K562 (cell line): Measurements from ENCODE around the gene SMG6. TPM values are rescaled to one million over a fixed set of nuclear protein-coding genes. Genes with fewer than 3 reads are reported as not detected.

ENCODE experiments used
- BRF1 ChIP-seq: IDR thresholded peaks from 3 replicates; pipeline ENCODE4 v1.6.1; 2011; ENCODE audit warnings: borderline replicate concordance, mild to moderate bottlenecking; ENCODE audit not compliant: insufficient read length; ENCODE audit errors: extremely low read depth
- CAMTA2 ChIP-seq: fragments of 250-450 bp; sonication (Bioruptor Pico); conservative IDR thresholded peaks from 2 replicates; pipeline ENCODE4 v1.5.1; 2022
- FOXK1 ChIP-seq: sonication (generic); formaldehyde crosslinking; IDR thresholded peaks from 2 replicates; pipeline ENCODE4 v1.8.0; 2022; ENCODE audit warnings: missing genetic modification reagents, mild to moderate bottlenecking, borderline replicate concordance
- MAX ChIP-seq: sonication (generic); formaldehyde crosslinking; IDR thresholded peaks from 2 replicates; pipeline ENCODE4 v1.9.0; 2022; ENCODE audit warnings: mild to moderate bottlenecking, missing genetic modification reagents
- MEIS2 ChIP-seq: fragments of 450-650 bp; IDR thresholded peaks from 2 replicates; pipeline ENCODE4 v1.6.1; 2014; ENCODE audit warnings: mild to moderate bottlenecking; ENCODE audit not compliant: partially characterized antibody
- MGA ChIP-seq: fragments of 450-650 bp; IDR thresholded peaks from 2 replicates; pipeline ENCODE4 v1.6.1; 2016; ENCODE audit warnings: mild to moderate bottlenecking, moderate library complexity
- MYBL2 ChIP-seq, 2 experiments: fragments of 450-650 bp in 1 of 2; sonication (generic) in 1 of 2; formaldehyde crosslinking in 1 of 2; IDR thresholded peaks; 2 replicates each; pipeline versions ENCODE4 v1.6.1 to v1.8.1; 2017 to 2022; ENCODE audit warnings: borderline replicate concordance in 1 of 2, inconsistent platforms in 1 of 2, low read depth in 1 of 2, mild to moderate bottlenecking in 1 of 2, missing genetic modification reagents in 1 of 2, moderate library complexity in 1 of 2
- PTTG1 ChIP-seq: fragments of 450-650 bp; IDR thresholded peaks from 2 replicates; pipeline ENCODE4 v1.6.1; 2016; ENCODE audit warnings: low read depth, mild to moderate bottlenecking, missing genetic modification characterization, missing compliant biosample characterization
- RBM14 ChIP-seq: fragments of 200-400 bp; formaldehyde crosslinking; IDR thresholded peaks from 2 replicates; pipeline ENCODE4 v1.6.1; 2018; ENCODE audit warnings: low read depth, mild to moderate bottlenecking, low read length, moderate library complexity, borderline replicate concordance; ENCODE audit not compliant: insufficient read depth
- STAT5A ChIP-seq: IDR thresholded peaks from 2 replicates; pipeline ENCODE4 v1.6.1; 2012; ENCODE audit warnings: low read length, inconsistent platforms, borderline replicate concordance
- polyA plus RNA-seq, 8 experiments: library from polyadenylated mRNA; depleted of rRNA in 4 of 8; stranded (reverse) in 5 of 8; unstranded in 3 of 8; fragments of >200 nt; fragmentation: Nextera tagmentation in 2 of 8; fragmentation: Illumina TruSeq in 1 of 8; extraction: Ambion mirVana in 2 of 8; extraction: Trizol in 1 of 8; gene quantifications; 2 replicates each; pipeline versions ENCODE4 v1.2.1 to v1.2.3, GENCODE V29; 2011 to 2014; ENCODE audit warnings: inconsistent platforms in 1 of 8, missing spikeins in 1 of 8
- total RNA-seq, 7 experiments: library from RNA; depleted of rRNA in 6 of 7; stranded (reverse); fragments of >200 nt in 6 of 7; fragmentation: Illumina TruSeq in 2 of 7; extraction: Trizol in 2 of 7; gene quantifications; 2 replicates each; pipeline versions ENCODE4 v1.2.1 to v1.2.3, GENCODE V29; 2011 to 2021; ENCODE audit warnings: low replicate concordance in 1 of 7

Gene SMG6
- total and polyA plus RNA-seq, 9 of the 15 experiments (the other 6 are each of a cell fraction or from before 2014, with no cell fraction given), result 0.44 to 13.9 (median 6.0) TPM

GRCh38 chr17:2029911-2030778 is 273.4 kb downstream of the SMG6 start, which contains the start of gene DPH1 (continued):
- TF ChIP-seq MAX (peak; percentile 98), STAT5A (no peak), FOXK1 (CRISPR knock-in tag) (no peak), RBM14 (no peak), BRF1 (no peak), CAMTA2 (CRISPR knock-in tag) (no peak), MYBL2 (IDR thresholded peaks at IDR 0.05; ENCODE audit: low read depth) (no peak), MYBL2 (CRISPR knock-in tag; IDR thresholded peaks at IDR 0.05; ENCODE audit: borderline replicate concordance) (no peak), MEIS2 (peak; percentile 57), PTTG1 (tag) (no peak), MGA (no peak)
